HCT116 (cell line): ENCODE measurements around the gene TRIM69. TPM values are rescaled to one million over a fixed set of nuclear protein-coding genes. Genes with fewer than 3 reads are reported as not detected.
"Not testable (repeated sequence)": the region's sequence is repeated elsewhere in the genome, so short reads cannot be mapped to it uniquely, and the experiment has no call there.

ENCODE experiments used
- ATAC-seq: fragments of 200-7000 bp; cut with Tn5 transposase; 2 replicates; pipeline ENCODE4 v1.9.1; 2020; ENCODE audit warnings: mild to moderate bottlenecking, moderate library complexity
- BruUV-seq: library from RNA; stranded (reverse); fragments of 400-500 nt; replicated peaks from 2 replicates; lab custom pipeline; 2021; lab: Mats Ljungman, UMichigan
- CTCF ChIA-PET: fragments of 300-600 bp; sonication (Branson Sonifier 250); formaldehyde crosslinking; loops from one replicate; lab custom pipeline; 2021; ENCODE audit warnings: antibody characterized with exemption; lab: Charles Lee
- POLR2A ChIA-PET: fragments of 300-600, 350-600 bp; sonication (Branson Sonifier 250); formaldehyde crosslinking; loops from one replicate; lab custom pipeline; 2021; ENCODE audit warnings: antibody characterized with exemption; lab: Charles Lee
- RAD21 ChIA-PET, 2 experiments: fragments of 300-600 bp; sonication (Branson Sonifier 250); formaldehyde crosslinking; loops; one replicate each; lab custom pipeline; 2023; ENCODE audit warnings: low total read pairs in 2 of 2; ENCODE audit not compliant: uncharacterized antibody in 2 of 2, unreplicated experiment in 2 of 2, low non-redundant PET in 1 of 2; lab: Charles Lee
- DNase-seq: peaks from one replicate; pipeline ENCODE4 v3.0.0-alpha.2; 2010; ENCODE audit warnings: low read depth, low spot score
- H2AFZ ChIP-seq: fragments of 200-600 bp; shearing (Covaris generic), sonication (generic); 2 replicates; pipeline ENCODE4 v1.6.1; 2017; ENCODE audit warnings: low read depth, mixed run types, mixed read lengths, antibody characterized with exemption, low read length; ENCODE audit not compliant: poor library complexity, severe bottlenecking
- H3K27ac ChIP-seq: 2 replicates; pipeline ENCODE4 v1.5.1; 2012; ENCODE audit warnings: low read depth, low read length
- H3K27me3 ChIP-seq: fragments of 200-600 bp; sonication (generic); 2 replicates; pipeline ENCODE4 v1.6.1; 2016; ENCODE audit warnings: mixed run types, low read length, mixed read lengths; ENCODE audit not compliant: insufficient read depth
- H3K36me3 ChIP-seq, 2 experiments: fragments of 200-500 bp in 1 of 2; fragments of 200-600 bp in 1 of 2; sonication (Bioruptor generic) in 1 of 2; sonication (generic) in 1 of 2; 2 replicates each; pipeline versions ENCODE4 v1.5.1 to v1.6.1; 2014 to 2016; ENCODE audit warnings: low read length in 2 of 2, inconsistent platforms in 1 of 2, mixed read lengths in 1 of 2, mixed run types in 1 of 2; ENCODE audit not compliant: insufficient read depth in 2 of 2, control insufficient read depth in 1 of 2
- H3K4me1 ChIP-seq, 2 experiments: fragments of 200-600 bp in 1 of 2; sonication (generic) in 1 of 2; 2 replicates each; pipeline versions ENCODE4 v1.5.1 to v1.6.1; 2012 to 2017; ENCODE audit warnings: low read length in 2 of 2, inconsistent platforms in 1 of 2, mild to moderate bottlenecking in 1 of 2, mixed read lengths in 1 of 2, mixed run types in 1 of 2, moderate library complexity in 1 of 2; ENCODE audit not compliant: insufficient read depth in 2 of 2, control insufficient read depth in 1 of 2
- H3K4me2 ChIP-seq: fragments of 200-600 bp; sonication (generic); 2 replicates; pipeline ENCODE4 v1.6.1; 2017; ENCODE audit warnings: mixed run types, low read length, mixed read lengths
- H3K4me3 ChIP-seq, 2 experiments: fragments of 200-600 bp in 1 of 2; sonication (generic) in 1 of 2; replicated peaks in 1 of 2; 2 replicates each; pipeline ENCODE4 v1.5.1; 2011 to 2016; ENCODE audit warnings: low read length in 2 of 2, control low read depth in 1 of 2, low read depth in 1 of 2, mild to moderate bottlenecking in 1 of 2, mixed read lengths in 1 of 2, mixed run types in 1 of 2
- H3K79me2 ChIP-seq: fragments of 200-600 bp; sonication (generic); 2 replicates; pipeline ENCODE4 v1.6.1; 2017; ENCODE audit warnings: mild to moderate bottlenecking, mixed run types, low read length, moderate library complexity, mixed read lengths; ENCODE audit not compliant: insufficient read depth
- H3K9ac ChIP-seq: fragments of 200-600 bp; sonication (generic); 2 replicates; pipeline ENCODE4 v1.6.1; 2016; ENCODE audit warnings: low read length, mixed read lengths
- H3K9me2 ChIP-seq: fragments of 200-600 bp; sonication (generic), shearing (Covaris generic); 2 replicates; pipeline ENCODE4 v1.6.1; 2017; ENCODE audit warnings: mixed run types, mild to moderate bottlenecking, moderate library complexity; ENCODE audit not compliant: insufficient read depth
- H3K9me3 ChIP-seq, 2 experiments: fragments of 200-500 bp in 1 of 2; fragments of 200-600 bp in 1 of 2; sonication (Bioruptor generic) in 1 of 2; sonication (generic) in 1 of 2; 2 replicates each; pipeline ENCODE4 v1.6.1; 2014 to 2017; ENCODE audit warnings: low read length in 2 of 2, mixed read lengths in 2 of 2, inconsistent platforms in 1 of 2, low read depth in 1 of 2, mild to moderate bottlenecking in 1 of 2, mixed run types in 1 of 2, moderate library complexity in 1 of 2; ENCODE audit not compliant: control insufficient read depth in 1 of 2, insufficient read depth in 1 of 2
- H4K20me1 ChIP-seq: fragments of 200-600 bp; sonication (generic), shearing (Covaris generic); 2 replicates; pipeline ENCODE4 v1.6.1; 2017; ENCODE audit warnings: mixed run types, mild to moderate bottlenecking, moderate library complexity; ENCODE audit not compliant: insufficient read depth
- CBX3 ChIP-seq: IDR thresholded peaks from 2 replicates; pipeline ENCODE4 v1.6.1; 2012; ENCODE audit warnings: low read depth
- ELF1 ChIP-seq: IDR thresholded peaks from 2 replicates; pipeline ENCODE4 v1.6.1; 2012; ENCODE audit warnings: low read depth, borderline replicate concordance
- EZH2 ChIP-seq: fragments of 200-600 bp; sonication (generic); IDR thresholded peaks from 2 replicates; pipeline ENCODE4 v1.6.1; 2017; ENCODE audit warnings: antibody characterized with exemption, mixed run types
- FOSL1 ChIP-seq: IDR thresholded peaks from 2 replicates; pipeline ENCODE4 v1.6.1; 2012; ENCODE audit warnings: low read depth
- POLR2AphosphoS5 ChIP-seq: IDR thresholded peaks from 2 replicates; pipeline ENCODE4 v1.6.1; 2011; ENCODE audit warnings: mild to moderate bottlenecking, low read depth, low read length, moderate library complexity
- RAD21 ChIP-seq: IDR thresholded peaks from 2 replicates; pipeline ENCODE4 v1.6.1; 2012; ENCODE audit warnings: low read depth, mild to moderate bottlenecking
- SIN3A ChIP-seq: IDR thresholded peaks from 2 replicates; pipeline ENCODE4 v1.6.1; 2012; ENCODE audit warnings: low read depth
- TCF7L2 ChIP-seq: IDR thresholded peaks from 2 replicates; pipeline ENCODE4 v1.7.0; 2011; ENCODE audit warnings: borderline replicate concordance, inconsistent platforms; ENCODE audit not compliant: insufficient read depth, insufficient read length; ENCODE audit errors: extremely low read depth
- ZNF274 ChIP-seq: fragments of 200-500 bp; sonication (Bioruptor generic); IDR thresholded peaks from 2 replicates; pipeline ENCODE4 v1.6.1; 2014; ENCODE audit warnings: mild to moderate bottlenecking, low read depth, low read length, inconsistent platforms
- intact Hi-C: fragments of 100-400 bp; cut with micrococcal nuclease; formaldehyde crosslinking; loops from 2 replicates; pipeline ENCODE4 v1.10.0; 2022
- total RNA-seq: library from RNA; stranded (reverse); gene quantifications from one replicate; pipeline ENCODE4 v1.2.1, GENCODE V29; 2021; ENCODE audit not compliant: unreplicated experiment
- TF ChIP-seq, protein P1 (sequence below): IDR thresholded peaks from 2 replicates; pipeline ENCODE4 v1.6.1; 2012; ENCODE audit warnings: low read depth
- TF ChIP-seq, protein P2 (sequence below), 3 experiments: fragments of 200-600 bp in 1 of 3; sonication (generic) in 1 of 3; IDR thresholded peaks in 2 of 3; conservative IDR thresholded peaks in 1 of 3; 2 replicates each; pipeline ENCODE4 v1.5.1; 2012 to 2017; ENCODE audit warnings: low read depth in 2 of 3, low read length in 2 of 3, antibody characterized with exemption in 1 of 3, borderline replicate concordance in 1 of 3, control low read depth in 1 of 3, mild to moderate bottlenecking in 1 of 3, mixed read lengths in 1 of 3, mixed run types in 1 of 3, moderate library complexity in 1 of 3; ENCODE audit not compliant: insufficient read depth in 1 of 3

TRIM69 gene
- total RNA-seq, 1 experiment from 2014 or later: 13.0 TPM

DNA sequence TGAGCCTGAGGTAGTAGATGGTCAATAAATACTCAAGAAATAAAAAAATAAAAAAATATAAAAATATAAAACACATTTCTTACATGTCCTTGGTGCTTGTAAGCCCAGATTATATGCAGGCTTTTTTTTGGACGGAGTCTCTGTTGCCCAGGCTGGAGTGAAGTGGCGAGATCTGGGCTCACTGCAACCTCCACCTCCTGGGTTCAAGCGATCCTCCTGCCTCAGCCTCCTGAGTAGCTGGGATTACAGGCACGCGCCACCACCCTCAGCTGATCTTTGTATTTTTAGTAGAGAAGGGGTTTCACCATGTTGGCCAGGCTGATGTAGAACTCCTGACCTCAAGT, 8.1 kb upstream of the TRIM69 start:
- CTCF ChIA-PET: interaction anchor here (0.9 to 3.7 kb wide), 5 partner anchors 10 to 144 kb away, joined by 3 to 31 read pairs (median 23); partner anchors contain the start of gene SPG11
- POLR2A ChIA-PET: interaction anchor here (1.2 to 3.7 kb wide), 5 partner anchors 9 to 65 kb away, joined by 4 to 106 read pairs (median 24); partner anchors contain the start of genes B2M, PATL2, SPG11 and TRIM69
- intact Hi-C loops: loop anchor here (1.0 kb wide), 1 partner anchor 65 kb away; the partner anchor contains the start of gene SPG11
- TSS peak; percentile 86 for BruUV-seq
- H3K27ac ChIP-seq: peak overlapping the region; percentile 93
- H3K4me2 ChIP-seq: peak overlapping the region; percentile 75
- peak overlapping the region; percentile 58 to 67 for H3K4me3 ChIP-seq
- peak overlapping the region; percentile 72 for H3K9ac ChIP-seq
- H4K20me1 ChIP-seq, H3K27me3 ChIP-seq, H3K36me3 ChIP-seq, H2AFZ ChIP-seq, H3K9me2 ChIP-seq, H3K79me2 ChIP-seq, ATAC-seq, H3K9me3 ChIP-seq, DNase-seq: not testable (repeated sequence)
- peaks cover 30 to 34% of the 10 kb centered on the region in 2 experiments for H3K4me1 ChIP-seq
- RAD21 ChIA-PET: interaction anchor here (1.0 to 1.3 kb wide), 5 partner anchors 10 to 65 kb away, joined by 3 to 6 read pairs (median 4); partner anchors contain the start of gene SPG11 (in 2 of the 2)

DNA sequence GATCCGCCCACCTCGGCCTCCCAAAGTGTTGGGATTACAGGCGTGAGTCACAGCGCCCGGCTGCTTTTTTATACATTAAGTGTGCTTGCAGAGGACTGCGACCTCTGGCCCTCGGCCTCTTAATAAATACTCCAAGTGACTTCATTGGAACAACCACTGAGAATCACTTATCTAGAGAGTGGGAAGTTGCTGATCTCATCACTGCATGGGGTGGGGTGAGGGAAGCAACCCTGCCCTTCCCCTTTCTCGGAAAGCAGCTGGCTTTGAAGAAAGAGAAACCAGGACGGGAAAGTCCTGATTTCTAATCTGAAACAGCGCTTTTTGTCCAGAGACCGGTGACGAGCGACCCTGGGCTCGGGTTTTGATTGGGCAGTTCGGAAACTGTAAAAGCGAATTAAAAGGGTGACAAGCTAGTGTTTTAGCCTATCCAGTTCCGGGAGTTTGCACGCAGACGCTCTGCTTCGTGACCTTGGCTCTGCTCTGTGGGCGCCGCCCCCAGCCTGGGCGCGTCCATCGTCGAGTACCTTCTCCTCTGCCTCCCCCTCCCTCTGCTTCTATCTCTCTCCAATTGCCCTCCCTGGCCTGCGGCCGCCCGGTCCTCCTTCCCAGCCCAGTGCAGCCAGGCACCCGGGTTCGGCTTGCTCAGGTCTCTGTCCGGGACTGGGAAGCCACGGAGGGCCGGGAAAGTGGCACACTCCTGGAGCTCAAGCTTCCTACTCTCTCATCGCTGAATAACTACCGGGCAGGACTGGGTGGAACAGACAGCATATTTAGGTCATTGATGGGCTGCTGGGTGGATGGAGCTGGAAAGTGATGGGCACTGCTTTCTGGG, 7.5 kb upstream of the TRIM69 start:
- Histone ChIP-seq H3K79me2 (no peaks in the 10 kb centered on the region), H2AFZ (no peak overlapping the region), H3K27me3 (no peaks in the 10 kb centered on the region), H3K9me3 (no peaks in the 10 kb centered on the region), H3K4me3 (peak overlapping the region; percentile 58 to 67), H3K4me2 (peak overlapping the region; percentile 75), H3K4me1 (peaks cover 30 to 34% of the 10 kb centered on the region in 2 experiments), H3K36me3 (peaks cover 0 to 4% of the 10 kb centered on the region in 2 experiments; a peak in 2 of 4 replicates), H3K9ac (peak overlapping the region; percentile 72), H3K9me2 (no peaks in the 10 kb centered on the region), H4K20me1 (no peaks in the 10 kb centered on the region), H3K27ac (peak overlapping the region; percentile 93)
- DNase-seq (peak; percentile 94), ATAC-seq (peak; percentile 92)
- intact Hi-C loops: loop anchor here (1.0 kb wide), 1 partner anchor 65 kb away; the partner anchor contains the start of gene SPG11
- POLR2A ChIA-PET: interaction anchor here (0.7 to 3.7 kb wide), 4 partner anchors 8 to 65 kb away, joined by 3 to 106 read pairs (median 16); partner anchors contain the start of genes B2M, PATL2, SPG11 and TRIM69
- no TSS peak for BruUV-seq
- RAD21 ChIA-PET: interaction anchor here (0.7 to 1.3 kb wide), 6 partner anchors 9 to 193 kb away, joined by 3 to 6 read pairs (median 4); partner anchors contain the start of gene SPG11 (in 2 of the 2)
- CTCF ChIA-PET: interaction anchor here (0.9 to 3.7 kb wide), 5 partner anchors 9 to 145 kb away, joined by 3 to 31 read pairs (median 23); partner anchors contain the start of gene SPG11
- TF ChIP-seq SIN3A (peak; percentile 84), CBX3 (peak; percentile 12; the same call in 1 of the 2 replicates), ELF1 (peak; percentile 49; the same call in 1 of the 2 replicates), ZNF274 (no peak), FOSL1 (no peak), TCF7L2 (peak; percentile 26), EZH2 (no peak), RAD21 (no peak), POLR2AphosphoS5 (peak; percentile 89)
- TF ChIP-seq, protein P1, sequence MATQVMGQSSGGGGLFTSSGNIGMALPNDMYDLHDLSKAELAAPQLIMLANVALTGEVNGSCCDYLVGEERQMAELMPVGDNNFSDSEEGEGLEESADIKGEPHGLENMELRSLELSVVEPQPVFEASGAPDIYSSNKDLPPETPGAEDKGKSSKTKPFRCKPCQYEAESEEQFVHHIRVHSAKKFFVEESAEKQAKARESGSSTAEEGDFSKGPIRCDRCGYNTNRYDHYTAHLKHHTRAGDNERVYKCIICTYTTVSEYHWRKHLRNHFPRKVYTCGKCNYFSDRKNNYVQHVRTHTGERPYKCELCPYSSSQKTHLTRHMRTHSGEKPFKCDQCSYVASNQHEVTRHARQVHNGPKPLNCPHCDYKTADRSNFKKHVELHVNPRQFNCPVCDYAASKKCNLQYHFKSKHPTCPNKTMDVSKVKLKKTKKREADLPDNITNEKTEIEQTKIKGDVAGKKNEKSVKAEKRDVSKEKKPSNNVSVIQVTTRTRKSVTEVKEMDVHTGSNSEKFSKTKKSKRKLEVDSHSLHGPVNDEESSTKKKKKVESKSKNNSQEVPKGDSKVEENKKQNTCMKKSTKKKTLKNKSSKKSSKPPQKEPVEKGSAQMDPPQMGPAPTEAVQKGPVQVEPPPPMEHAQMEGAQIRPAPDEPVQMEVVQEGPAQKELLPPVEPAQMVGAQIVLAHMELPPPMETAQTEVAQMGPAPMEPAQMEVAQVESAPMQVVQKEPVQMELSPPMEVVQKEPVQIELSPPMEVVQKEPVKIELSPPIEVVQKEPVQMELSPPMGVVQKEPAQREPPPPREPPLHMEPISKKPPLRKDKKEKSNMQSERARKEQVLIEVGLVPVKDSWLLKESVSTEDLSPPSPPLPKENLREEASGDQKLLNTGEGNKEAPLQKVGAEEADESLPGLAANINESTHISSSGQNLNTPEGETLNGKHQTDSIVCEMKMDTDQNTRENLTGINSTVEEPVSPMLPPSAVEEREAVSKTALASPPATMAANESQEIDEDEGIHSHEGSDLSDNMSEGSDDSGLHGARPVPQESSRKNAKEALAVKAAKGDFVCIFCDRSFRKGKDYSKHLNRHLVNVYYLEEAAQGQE: no peak
- TF ChIP-seq, protein P2, sequence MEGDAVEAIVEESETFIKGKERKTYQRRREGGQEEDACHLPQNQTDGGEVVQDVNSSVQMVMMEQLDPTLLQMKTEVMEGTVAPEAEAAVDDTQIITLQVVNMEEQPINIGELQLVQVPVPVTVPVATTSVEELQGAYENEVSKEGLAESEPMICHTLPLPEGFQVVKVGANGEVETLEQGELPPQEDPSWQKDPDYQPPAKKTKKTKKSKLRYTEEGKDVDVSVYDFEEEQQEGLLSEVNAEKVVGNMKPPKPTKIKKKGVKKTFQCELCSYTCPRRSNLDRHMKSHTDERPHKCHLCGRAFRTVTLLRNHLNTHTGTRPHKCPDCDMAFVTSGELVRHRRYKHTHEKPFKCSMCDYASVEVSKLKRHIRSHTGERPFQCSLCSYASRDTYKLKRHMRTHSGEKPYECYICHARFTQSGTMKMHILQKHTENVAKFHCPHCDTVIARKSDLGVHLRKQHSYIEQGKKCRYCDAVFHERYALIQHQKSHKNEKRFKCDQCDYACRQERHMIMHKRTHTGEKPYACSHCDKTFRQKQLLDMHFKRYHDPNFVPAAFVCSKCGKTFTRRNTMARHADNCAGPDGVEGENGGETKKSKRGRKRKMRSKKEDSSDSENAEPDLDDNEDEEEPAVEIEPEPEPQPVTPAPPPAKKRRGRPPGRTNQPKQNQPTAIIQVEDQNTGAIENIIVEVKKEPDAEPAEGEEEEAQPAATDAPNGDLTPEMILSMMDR (IDR thresholded peaks at IDR 0.05 in 2 of 3, conservative IDR thresholded peaks at IDR 0.05 in 1 of 3; ENCODE audit: borderline replicate concordance in 1 of 3, insufficient read depth in 1 of 3, low read depth in 2 of 3, low read length in 2 of 3): no peak
